HepG2 (cell line): ENCODE measurements around the gene SEPTIN2. TPM values are rescaled to one million over a fixed set of nuclear protein-coding genes. Genes with fewer than 3 reads are reported as not detected.
A peak's percentile ranks its signal among the peaks of the same experiment; 100 is the strongest.

Experiments
- AHR ChIP-seq: IDR thresholded peaks from 2 replicates; pipeline ENCODE4 v1.6.1; 2018; ENCODE audit warnings: missing genetic modification reagents, missing compliant biosample characterization
- ETV5 ChIP-seq: IDR thresholded peaks from 2 replicates; pipeline ENCODE4 v1.6.1; 2018; ENCODE audit warnings: missing biosample characterization, missing genetic modification reagents, inconsistent platforms, borderline replicate concordance
- FOXA3 ChIP-seq: IDR thresholded peaks from 2 replicates; pipeline ENCODE4 v1.6.1; 2016; ENCODE audit warnings: missing genetic modification reagents, missing compliant biosample characterization
- GRHL1 ChIP-seq: sonication (generic); formaldehyde crosslinking; conservative IDR thresholded peaks from 2 replicates; pipeline ENCODE4 v1.8.0; 2022; ENCODE audit warnings: missing genetic modification reagents
- IKZF4 ChIP-seq: sonication (generic); formaldehyde crosslinking; IDR thresholded peaks from 2 replicates; pipeline ENCODE4 v1.5.1; 2020; ENCODE audit warnings: borderline replicate concordance, mild to moderate bottlenecking, low read depth, missing genetic modification reagents; ENCODE audit errors: not compliant biosample characterization
- KLF9 ChIP-seq: IDR thresholded peaks from 2 replicates; pipeline ENCODE4 v1.6.1; 2016; ENCODE audit warnings: low read depth
- MTERF4 ChIP-seq: sonication (generic); formaldehyde crosslinking; IDR thresholded peaks from 2 replicates; pipeline ENCODE4 v1.8.0; 2023; ENCODE audit warnings: mild to moderate bottlenecking, missing genetic modification reagents
- MXD4 ChIP-seq: IDR thresholded peaks from 2 replicates; pipeline ENCODE4 v1.6.1; 2016; ENCODE audit warnings: mild to moderate bottlenecking, missing biosample characterization, missing genetic modification reagents
- NAIF1 ChIP-seq: sonication (generic); formaldehyde crosslinking; IDR thresholded peaks from 2 replicates; pipeline ENCODE4 v1.5.0; 2020; ENCODE audit warnings: mild to moderate bottlenecking, missing genetic modification reagents, borderline replicate concordance
- RFX1 ChIP-seq: fragments of 450-650 bp; IDR thresholded peaks from 2 replicates; pipeline ENCODE4 v1.6.1; 2017
- RXRA ChIP-seq: sonication (generic); formaldehyde crosslinking; IDR thresholded peaks from 2 replicates; pipeline ENCODE4 v1.5.1; 2020; ENCODE audit warnings: missing genetic modification reagents
- SAP130 ChIP-seq: IDR thresholded peaks from 2 replicates; pipeline ENCODE4 v1.6.1; 2016; ENCODE audit warnings: low read depth
- SIN3A ChIP-seq: IDR thresholded peaks from 2 replicates; pipeline ENCODE4 v1.6.1; 2011; ENCODE audit warnings: low read depth, mild to moderate bottlenecking, control low read depth, low read length, borderline replicate concordance
- SP1 ChIP-seq, 2 experiments: fragments of 450-650 bp in 1 of 2; sonication (generic) in 1 of 2; formaldehyde crosslinking in 1 of 2; IDR thresholded peaks; 2 replicates each; pipeline versions ENCODE4 v1.4.0 to v1.6.1; 2016 to 2020; ENCODE audit warnings: missing genetic modification reagents in 1 of 2
- SRF ChIP-seq: IDR thresholded peaks from 2 replicates; pipeline ENCODE4 v1.6.1; 2011; ENCODE audit warnings: mild to moderate bottlenecking, low read depth, low read length, moderate library complexity
- TARDBP ChIP-seq: sonication (generic); formaldehyde crosslinking; IDR thresholded peaks from 2 replicates; pipeline ENCODE4 v1.8.0; 2022; ENCODE audit warnings: mild to moderate bottlenecking, missing genetic modification reagents
- ZBTB1 ChIP-seq: sonication (generic); formaldehyde crosslinking; IDR thresholded peaks from 2 replicates; pipeline ENCODE4 v1.4.0; 2020; ENCODE audit warnings: missing genetic modification reagents, borderline replicate concordance
- ZBTB14 ChIP-seq: sonication (generic); formaldehyde crosslinking; IDR thresholded peaks from 2 replicates; pipeline ENCODE4 v1.4.0; 2020; ENCODE audit warnings: missing genetic modification reagents
- ZC3H13 ChIP-seq: sonication (generic); formaldehyde crosslinking; IDR thresholded peaks from 2 replicates; pipeline ENCODE4 v1.8.1; 2023; ENCODE audit warnings: mild to moderate bottlenecking, missing genetic modification reagents, moderate library complexity
- ZC3H4 ChIP-seq: sonication (generic); formaldehyde crosslinking; IDR thresholded peaks from 2 replicates; pipeline ENCODE4 v1.4.0; 2020; ENCODE audit warnings: missing genetic modification reagents, borderline replicate concordance
- ZNF143 ChIP-seq: sonication (generic); formaldehyde crosslinking; IDR thresholded peaks from 2 replicates; pipeline ENCODE4 v1.4.0; 2020; ENCODE audit warnings: missing genetic modification reagents
- ZNF280B ChIP-seq: sonication (generic); formaldehyde crosslinking; IDR thresholded peaks from 2 replicates; pipeline ENCODE4 v1.5.0; 2020; ENCODE audit warnings: missing genetic modification reagents, mild to moderate bottlenecking, borderline replicate concordance
- ZNF33B ChIP-seq: sonication (generic); formaldehyde crosslinking; IDR thresholded peaks from 2 replicates; pipeline ENCODE4 v1.5.1; 2020; ENCODE audit warnings: mild to moderate bottlenecking, missing genetic modification reagents
- ZNF605 ChIP-seq: sonication (generic); formaldehyde crosslinking; IDR thresholded peaks from 2 replicates; pipeline ENCODE4 v1.8.0; 2022; ENCODE audit warnings: mild to moderate bottlenecking, missing genetic modification reagents
- ZNF674 ChIP-seq: sonication (generic); formaldehyde crosslinking; IDR thresholded peaks from 2 replicates; pipeline ENCODE4 v1.5.0; 2020; ENCODE audit warnings: low read depth, mild to moderate bottlenecking, missing genetic modification reagents
- polyA plus RNA-seq, 8 experiments: library from polyadenylated mRNA; depleted of rRNA in 3 of 8; stranded (reverse) in 7 of 8; unstranded in 1 of 8; fragments of >200 nt; fragmentation: Illumina TruSeq in 4 of 8; extraction: Trizol in 4 of 8; gene quantifications; 2 replicates each; pipeline versions ENCODE4 v1.2.1 to v1.2.3, GENCODE V29; 2011 to 2016; ENCODE audit warnings: low read depth in 4 of 8, missing spikeins in 1 of 8, mixed read lengths in 1 of 8; ENCODE audit not compliant: insufficient read depth in 1 of 8
- total RNA-seq, 5 experiments: library from RNA; depleted of rRNA; stranded (reverse); fragments of >200 nt; fragmentation: Illumina TruSeq; extraction: Trizol; gene quantifications; 2 replicates each; pipeline ENCODE4 v1.2.3, GENCODE V29; 2016; ENCODE audit warnings: low read depth in 1 of 5

The SEPTIN2 gene
- total and polyA plus RNA-seq, 2 of the 13 experiments (the other 11 are each of a cell fraction or from before 2014, with no cell fraction given) = 493 to 733 TPM

GRCh38 chr2:241315093-241315878 lies 439 bp upstream of the SEPTIN2 start, which contains the start of gene HDLBP (continued):
- TF ChIP-seq ZNF33B (no peak; the same call in 1 of the 2 replicates), AHR (CRISPR knock-in tag) (peak; percentile 64; the same call in 1 of the 2 replicates), SP1 (IDR thresholded peaks at IDR 0.05) (no peak), SP1 (CRISPR knock-in tag; IDR thresholded peaks at IDR 0.05) (peak; percentile 85; the same call in 1 of the 2 replicates), ZBTB1 (CRISPR knock-in tag) (no peak), MTERF4 (peak; percentile 99), IKZF4 (CRISPR knock-in tag) (no peak), GRHL1 (CRISPR knock-in tag) (no peak), MXD4 (CRISPR knock-in tag) (peak; percentile 35; the same call in 1 of the 2 replicates), TARDBP (CRISPR knock-in tag) (peak; percentile 90), ZBTB14 (CRISPR knock-in tag) (no peak; the same call in 1 of the 2 replicates), NAIF1 (CRISPR knock-in tag) (peak; percentile 85; the same call in 1 of the 2 replicates), RFX1 (peak; percentile 3; the same call in 1 of the 2 replicates), ETV5 (CRISPR knock-in tag) (peak; percentile 77), RXRA (CRISPR knock-in tag) (peak; percentile 89), ZNF280B (CRISPR knock-in tag) (no peak; the same call in 1 of the 2 replicates), SRF (peak; percentile 93), ZC3H13 (CRISPR knock-in tag) (peak; percentile 98), SIN3A (peak; percentile 72), KLF9 (no peak; the same call in 1 of the 2 replicates), ZNF674 (CRISPR knock-in tag) (0 out of 2 replicates have a peak, but pooled peaks have one; percentile 20), SAP130 (CRISPR knock-in tag) (peak; percentile 86), ZC3H4 (CRISPR knock-in tag) (peak; percentile 90), ZNF605 (CRISPR knock-in tag) (peak; percentile 89), ZNF143 (CRISPR knock-in tag) (no peak), FOXA3 (peak; percentile 45)
